ENCODE results near the gene NIM1K.

DNA sequence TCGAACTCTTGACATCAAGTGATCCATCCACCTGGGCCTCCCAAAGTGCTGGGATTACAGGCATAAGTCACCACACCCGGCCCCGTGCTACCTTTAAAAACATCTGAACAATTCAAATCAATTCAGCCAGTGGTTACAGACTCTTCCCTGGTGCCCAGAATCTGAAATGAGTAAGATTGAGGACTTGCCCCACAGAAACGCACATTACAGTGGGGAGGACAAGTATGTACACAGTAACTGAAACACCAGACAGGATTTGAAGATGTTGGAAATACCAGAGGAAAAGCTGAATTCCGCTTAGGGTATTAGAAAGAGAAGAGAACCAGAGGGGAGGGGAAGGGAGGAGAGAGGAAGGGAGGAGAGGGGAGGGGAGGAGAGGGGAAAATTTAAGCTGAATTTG, 17.8 kb downstream of the NIM1K start:
- TF ChIP-seq SPI1 (IDR thresholded peaks at IDR 0.05; ENCODE audit: low read depth, low read length) = no peak
- no peak for TF ChIP-seq POLR2A (IDR thresholded peaks at IDR 0.05; ENCODE audit: low read depth, low read length)
- TF ChIP-seq POLR2AphosphoS5 (IDR thresholded peaks at IDR 0.05; ENCODE audit: low read depth, low read length) = no peak
- TF ChIP-seq TAF1 (IDR thresholded peaks at IDR 0.05; ENCODE audit: low read depth, low read length) = no peak
- TF ChIP-seq PAX5 (IDR thresholded peaks at IDR 0.05; ENCODE audit: insufficient read depth, low read length, severe bottlenecking) = no peak
